GM18499 (cell line): ENCODE results near the gene OGDHL.
"Not testable (repeated sequence)": the region's sequence is repeated elsewhere in the genome, so short reads cannot be mapped to it uniquely, and the experiment has no call there.

Source experiments
- ATAC-seq: cut with Tn5 transposase; IDR thresholded peaks from one replicate; pipeline ENCODE4 v1.9.1; 2021; ENCODE audit warnings: moderate number of reproducible peaks; ENCODE audit not compliant: insufficient read depth, unreplicated experiment

Gene OGDHL

GRCh38 chr10:49761789-49762565 lies at the start of gene OGDHL:
OGDHL (minus strand) TSS chr10:49762323; CDS start chr10:49758592, 3,731 bp downstream.
- ATAC-seq = no peak

DNA sequence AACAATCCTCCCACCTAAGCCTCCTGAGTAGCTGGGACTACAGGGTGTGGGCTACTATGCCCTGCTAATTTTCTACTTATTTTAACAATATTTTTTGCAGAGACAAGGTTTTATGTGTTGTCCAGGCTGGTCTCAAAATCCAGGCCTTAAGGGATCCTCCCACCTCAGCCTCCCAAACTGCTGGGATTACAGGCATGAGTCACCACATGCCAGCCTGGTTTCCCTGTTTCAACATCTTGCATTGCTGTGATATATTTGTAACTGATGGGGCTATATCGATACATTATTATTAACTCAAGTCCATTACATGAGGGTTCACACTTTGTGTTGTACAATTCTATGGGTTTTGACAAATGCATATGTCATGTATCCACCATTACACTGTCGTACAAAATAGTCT lies 41.9 kb upstream of the OGDHL start:
- ATAC-seq = no peak

DNA sequence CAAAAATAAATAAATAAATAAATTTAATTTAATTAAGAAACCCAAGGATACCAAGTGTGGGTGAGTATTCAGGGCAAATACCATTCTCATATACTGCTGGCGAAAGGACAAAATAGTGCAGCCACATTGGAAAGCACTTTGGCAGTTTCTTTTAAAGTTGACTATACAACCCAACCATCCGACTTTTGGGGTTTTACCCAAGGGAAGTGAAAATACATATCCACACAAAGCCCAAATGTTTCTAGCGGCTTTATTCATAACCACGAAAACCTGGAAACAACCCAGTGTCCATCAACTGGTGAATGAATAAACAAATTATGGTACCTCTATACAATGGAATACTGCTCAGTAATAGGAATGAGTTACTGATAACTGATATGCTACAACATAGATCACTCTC lies 36.2 kb upstream of the OGDHL start:
- ATAC-seq = no peak

DNA sequence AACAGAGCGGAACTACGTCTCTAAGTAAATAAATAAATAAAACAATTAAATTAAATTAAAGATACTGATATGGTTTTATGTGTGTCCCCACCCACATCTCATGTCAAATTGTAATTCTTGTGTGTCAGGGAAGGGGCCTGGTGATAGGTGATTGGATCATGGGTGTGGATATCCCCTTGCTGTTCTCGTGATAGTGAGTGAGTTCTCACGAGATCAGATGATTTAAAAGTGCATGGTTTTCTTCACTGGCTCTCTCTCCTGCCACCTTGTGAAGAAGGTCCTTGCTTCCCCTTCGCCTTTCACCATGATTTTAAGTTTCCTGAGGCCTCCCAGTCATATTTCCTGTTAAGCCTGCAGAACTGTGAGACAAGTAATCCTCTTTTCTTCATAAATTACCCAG lies 29.0 kb upstream of the OGDHL start:
- no peak for ATAC-seq

DNA sequence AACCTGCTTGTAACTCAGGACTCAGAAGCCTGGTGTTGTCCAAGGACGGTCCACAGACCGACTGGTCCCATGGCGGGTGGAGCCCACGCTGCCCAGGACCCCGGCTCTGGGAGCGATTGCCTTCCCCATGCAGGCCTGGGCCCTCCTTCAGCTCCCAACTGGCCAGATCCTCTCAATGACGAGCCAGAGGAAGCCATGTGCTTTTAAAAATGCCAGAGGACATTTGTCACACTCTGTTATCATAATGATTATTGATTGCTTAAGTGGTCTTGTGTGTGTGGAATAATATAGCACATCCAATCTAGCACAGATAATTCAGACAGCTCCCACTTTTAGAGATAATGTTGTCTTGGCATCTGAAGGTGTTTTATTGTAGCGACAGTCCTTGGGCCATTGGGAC lies 22.6 kb upstream of the OGDHL start:
- no peak for ATAC-seq

GRCh38 chr10:49783645-49784044 lies 21.5 kb upstream of the OGDHL start:
- no peak for ATAC-seq

- ATAC-seq = no peak
These were observed 19.1 kb upstream of the OGDHL start for GRCh38 chr10:49781247-49781646.

GRCh38 chr10:49778197-49778596 lies 16.1 kb upstream of the OGDHL start:
- ATAC-seq = no peak

- ATAC-seq = no peak
These were observed 14.7 kb upstream of the OGDHL start for GRCh38 chr10:49776851-49777250.

DNA sequence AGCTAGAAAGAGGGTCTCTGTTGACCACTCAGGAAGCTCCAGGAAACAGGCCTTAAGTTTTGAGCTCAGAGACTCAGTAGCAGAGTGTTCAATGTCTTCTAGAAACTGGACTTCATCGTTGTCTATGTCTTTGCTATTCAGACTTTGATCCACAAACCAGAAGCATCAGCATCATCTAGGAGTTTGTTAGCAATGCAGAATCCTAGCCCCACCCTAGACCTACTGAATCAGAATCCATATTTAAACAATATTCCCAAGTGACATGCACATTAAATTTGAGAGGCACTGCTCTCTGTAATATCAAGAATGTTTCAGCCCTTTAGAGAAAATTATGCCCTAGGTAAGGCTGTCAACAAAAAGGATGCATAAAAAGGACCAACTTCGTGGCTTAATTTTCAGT lies 12.9 kb upstream of the OGDHL start:
- no peak for ATAC-seq

DNA sequence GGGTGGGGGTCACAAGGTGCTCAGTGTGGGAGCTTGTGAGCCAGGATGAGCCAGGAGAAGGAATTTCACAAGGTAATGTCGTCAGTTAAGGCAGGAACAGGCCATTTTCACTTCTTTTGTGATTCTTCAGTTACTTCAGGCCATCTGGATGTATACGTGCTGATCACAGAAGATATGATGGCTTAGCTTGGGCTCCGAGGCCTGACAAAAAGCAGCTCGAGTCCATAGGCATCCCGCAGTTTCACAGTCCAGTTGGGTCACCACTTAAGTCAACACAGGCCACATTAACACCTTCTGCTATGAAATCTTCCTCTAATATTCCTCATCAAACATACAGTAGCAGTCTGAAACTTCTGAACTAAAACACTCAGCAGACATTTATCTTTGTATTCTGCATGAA lies 10.8 kb upstream of the OGDHL start:
- ATAC-seq = not testable (repeated sequence)

GRCh38 chr10:49771046-49771445 lies 8.9 kb upstream of the OGDHL start:
- ATAC-seq = not testable (repeated sequence)

DNA sequence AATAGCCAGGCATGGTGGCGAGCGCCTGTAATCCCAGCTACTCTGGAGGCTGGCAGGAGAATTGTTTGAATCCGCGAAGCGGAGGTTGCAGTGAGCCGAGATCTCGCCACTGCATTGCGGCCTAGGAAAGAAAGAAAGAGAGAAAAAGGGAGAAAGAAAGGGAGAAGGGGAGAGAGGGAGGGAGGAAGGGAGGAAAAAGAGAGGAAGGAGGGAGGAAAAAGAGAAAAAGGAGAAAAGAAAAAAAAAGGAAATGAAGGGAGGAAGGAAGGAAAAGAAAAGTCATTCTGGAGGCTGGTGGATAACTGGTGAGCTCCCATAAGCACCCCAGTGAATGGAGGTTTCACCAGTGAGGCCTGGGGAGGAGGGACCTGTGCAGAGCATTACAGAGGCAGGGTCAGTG lies 7.6 kb upstream of the OGDHL start:
- ATAC-seq = no peak

- ATAC-seq = no peak
These were observed 6.6 kb upstream of the OGDHL start for GRCh38 chr10:49768731-49769130.

DNA sequence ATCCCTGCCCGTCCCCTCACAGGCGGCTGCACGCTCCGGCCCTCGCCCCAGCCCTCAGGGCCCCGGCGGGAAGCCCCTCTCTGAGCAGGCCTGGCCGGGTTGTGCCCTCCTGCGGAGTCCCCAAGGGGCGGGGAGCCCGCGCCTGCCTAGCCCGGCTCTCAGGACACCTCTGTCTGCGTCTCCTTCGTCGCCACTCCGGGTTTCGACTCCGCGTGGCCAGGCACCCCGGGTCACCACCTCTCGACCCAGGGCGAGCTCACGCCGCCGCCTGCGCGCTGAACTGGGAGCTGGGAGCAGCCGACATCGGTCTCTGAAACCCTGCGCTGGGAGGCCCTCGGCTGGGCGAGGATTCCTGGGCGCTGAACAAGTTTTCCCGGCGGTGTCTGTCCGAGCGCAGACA lies 6.2 kb upstream of the OGDHL start:
- ATAC-seq = no peak

GRCh38 chr10:49767752-49768151 lies 5.6 kb upstream of the OGDHL start:
- ATAC-seq = no peak

GRCh38 chr10:49766484-49766883 lies 4.4 kb upstream of the OGDHL start:
- no peak for ATAC-seq

GRCh38 chr10:49762566-49762877 lies 399 bp upstream of the OGDHL start:
- ATAC-seq = no peak

DNA sequence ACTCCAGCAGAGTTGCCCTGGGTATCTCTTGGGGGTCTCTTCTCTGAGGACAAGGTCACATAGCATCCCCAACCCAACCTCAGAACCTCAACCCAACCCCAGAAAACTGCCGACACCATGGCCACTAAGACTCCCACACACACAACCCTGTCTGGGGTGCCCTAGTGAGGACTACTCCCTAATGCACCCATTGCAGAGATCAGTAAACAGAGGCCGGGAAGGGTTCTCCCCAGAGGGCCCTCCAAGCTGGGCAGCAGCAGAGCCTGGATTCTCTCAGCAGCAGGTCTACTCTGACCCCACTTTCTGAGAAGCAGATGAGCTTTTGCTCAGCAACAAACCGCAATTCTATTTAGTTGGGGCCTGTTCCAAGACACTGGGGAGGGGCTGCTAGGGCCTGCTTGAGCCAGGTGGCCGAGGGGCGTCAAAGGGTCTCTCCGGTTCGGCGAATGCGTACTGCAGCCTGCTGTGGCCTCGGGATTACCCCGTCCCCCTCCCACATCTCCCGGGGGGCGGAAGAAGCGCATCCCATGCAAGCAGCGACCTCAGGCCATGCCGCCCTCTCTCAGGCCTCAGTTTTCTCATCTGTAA lies 828 bp downstream of the OGDHL start:
- no peak for ATAC-seq

- no peak for ATAC-seq
These were observed 1.3 kb downstream of the OGDHL start for GRCh38 chr10:49760789-49761188.

- ATAC-seq = no peak
These were observed 2.2 kb downstream of the OGDHL start for GRCh38 chr10:49759787-49760551.
